ENCODE data around the gene FSTL1. TPM values are rescaled to one million over a fixed set of nuclear protein-coding genes. Genes with fewer than 3 reads are reported as not detected.

The FSTL1 gene
- total RNA-seq, 1 donor from 2014 or later: 2,574 TPM

GRCh38 chr3:120487191-120487650, 36.4 kb upstream of the FSTL1 start:
- DNase-seq (ENCODE audit: extremely low spot score, unreplicated experiment): no peak
- Mint-ChIP-seq H3K4me3 (ENCODE audit: unreplicated experiment) (peak overlapping the region; percentile 4), H3K36me3 (ENCODE audit: unreplicated experiment) (no peaks in the 10 kb centered on the region), H3K9me3 (ENCODE audit: unreplicated experiment) (no peaks in the 10 kb centered on the region), H3K27me3 (ENCODE audit: unreplicated experiment) (no peaks in the 10 kb centered on the region), H3K4me1 (ENCODE audit: unreplicated experiment) (peaks cover 20% of the 10 kb centered on the region), H3K27ac (ENCODE audit: unreplicated experiment) (peak overlapping the region; percentile 47)
- TF ChIP-seq CTCF (IDR thresholded peaks at IDR 0.05): no peak

GRCh38 chr3:120481081-120481480, 30.3 kb upstream of the FSTL1 start:
- no peaks in the 10 kb centered on the region for H3K27me3 Mint-ChIP-seq (ENCODE audit: unreplicated experiment)
- no peaks in the 10 kb centered on the region for H3K4me1 Mint-ChIP-seq (ENCODE audit: unreplicated experiment)
- H3K9me3 Mint-ChIP-seq (ENCODE audit: unreplicated experiment): no peaks in the 10 kb centered on the region
- DNase-seq (ENCODE audit: extremely low spot score, unreplicated experiment): no peak
- no peaks in the 10 kb centered on the region for H3K36me3 Mint-ChIP-seq (ENCODE audit: unreplicated experiment)
- TF ChIP-seq CTCF (IDR thresholded peaks at IDR 0.05): no peak
- H3K4me3 Mint-ChIP-seq (ENCODE audit: unreplicated experiment): no peak overlapping the region
- no peak overlapping the region for H3K27ac Mint-ChIP-seq (ENCODE audit: unreplicated experiment)

GRCh38 chr3:120477781-120478180, 27.0 kb upstream of the FSTL1 start:
- Mint-ChIP-seq H3K27ac (ENCODE audit: unreplicated experiment) (no peak overlapping the region), H3K4me1 (ENCODE audit: unreplicated experiment) (peaks cover 6% of the 10 kb centered on the region), H3K4me3 (ENCODE audit: unreplicated experiment) (no peak overlapping the region), H3K9me3 (ENCODE audit: unreplicated experiment) (peaks cover 1% of the 10 kb centered on the region), H3K36me3 (ENCODE audit: unreplicated experiment) (no peaks in the 10 kb centered on the region), H3K27me3 (ENCODE audit: unreplicated experiment) (no peaks in the 10 kb centered on the region)
- TF ChIP-seq CTCF (IDR thresholded peaks at IDR 0.05): no peak
- peak; percentile 27 for DNase-seq (ENCODE audit: extremely low spot score, unreplicated experiment)

GRCh38 chr3:120475722-120476377, 25.1 kb upstream of the FSTL1 start:
- Mint-ChIP-seq H3K4me1 (ENCODE audit: unreplicated experiment) (peaks cover 20% of the 10 kb centered on the region), H3K9me3 (ENCODE audit: unreplicated experiment) (peaks cover 8% of the 10 kb centered on the region), H3K4me3 (ENCODE audit: unreplicated experiment) (no peak overlapping the region), H3K27me3 (ENCODE audit: unreplicated experiment) (no peaks in the 10 kb centered on the region), H3K36me3 (ENCODE audit: unreplicated experiment) (no peaks in the 10 kb centered on the region), H3K27ac (ENCODE audit: unreplicated experiment) (no peak overlapping the region)
- TF ChIP-seq CTCF (IDR thresholded peaks at IDR 0.05): no peak
- DNase-seq (ENCODE audit: extremely low spot score, unreplicated experiment): no peak

- no peak for DNase-seq (ENCODE audit: extremely low spot score, unreplicated experiment)
- peaks cover 8% of the 10 kb centered on the region for H3K9me3 Mint-ChIP-seq (ENCODE audit: unreplicated experiment)
- H3K36me3 Mint-ChIP-seq (ENCODE audit: unreplicated experiment): no peaks in the 10 kb centered on the region
- H3K27me3 Mint-ChIP-seq (ENCODE audit: unreplicated experiment): no peaks in the 10 kb centered on the region
- H3K27ac Mint-ChIP-seq (ENCODE audit: unreplicated experiment): no peak overlapping the region
- no peak overlapping the region for H3K4me3 Mint-ChIP-seq (ENCODE audit: unreplicated experiment)
- no peak for TF ChIP-seq CTCF (IDR thresholded peaks at IDR 0.05)
- H3K4me1 Mint-ChIP-seq (ENCODE audit: unreplicated experiment): peaks cover 30% of the 10 kb centered on the region
Observed at GRCh38 chr3:120473896-120474675, 23.3 kb upstream of the FSTL1 start.
